ENCODE results near the gene MATN4.

GRCh38 chr20:45320948-45321595, 13.0 kb upstream of the MATN4 start:
- no peak for TF ChIP-seq ZNF274 (IDR thresholded peaks at IDR 0.05; ENCODE audit: low read depth, low read length)
- TF ChIP-seq YY1 (IDR thresholded peaks at IDR 0.05; ENCODE audit: insufficient read depth, insufficient read length), result no peak

All from NT2/D1 (cell line).